Measurements from ENCODE around the gene FAM161B. TPM values are rescaled to one million over a fixed set of nuclear protein-coding genes. Genes with fewer than 3 reads are reported as not detected.
"Not testable (repeated sequence)": the region's sequence is repeated elsewhere in the genome, so short reads cannot be mapped to it uniquely, and the experiment has no call there.

Gene FAM161B
- total and polyA plus RNA-seq, 2 experiments from 2014 or later = 2.0 to 2.3 TPM

DNA sequence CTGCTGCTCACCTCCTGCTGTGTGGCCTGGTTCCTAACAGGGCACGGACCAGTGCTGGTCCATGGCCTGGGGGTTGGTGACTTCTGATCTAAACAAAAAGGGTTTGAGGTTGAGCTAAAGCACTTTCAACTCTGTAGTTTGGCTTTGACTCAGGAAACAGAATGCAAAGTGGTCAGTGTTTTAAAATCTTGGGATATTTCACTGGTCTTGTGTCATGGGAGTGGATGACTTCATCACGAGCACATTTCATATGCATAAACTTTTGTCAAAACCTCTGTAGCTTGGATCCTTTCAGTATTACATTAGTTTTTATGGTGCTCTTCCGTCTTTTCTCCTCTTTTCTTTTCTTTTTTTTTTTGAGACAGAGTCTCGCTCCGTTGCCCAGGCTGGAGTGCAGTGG, 25.6 kb downstream of the FAM161B start:
- Histone ChIP-seq H3K9me2 (replicated peaks; ENCODE audit: insufficient read depth) (no peaks in the 10 kb centered on the region), H3K27me3 (no peaks in the 10 kb centered on the region), H3K4me1 (ENCODE audit: insufficient read depth) (no peaks in the 10 kb centered on the region), H4K20me1 (ENCODE audit: insufficient read depth, poor library complexity, severe bottlenecking) (no peaks in the 10 kb centered on the region), H3K9me3 (ENCODE audit: low read depth) (no peaks in the 10 kb centered on the region), H3K4me3 (no peak overlapping the region), H2AFZ (no peak overlapping the region), H3K4me2 (no peak overlapping the region), H3K36me3 (replicated peaks; ENCODE audit: insufficient read depth, low read depth) (peaks cover 9% of the 10 kb centered on the region), H3K27ac (no peak overlapping the region), H3K79me2 (peaks cover 8% of the 10 kb centered on the region)
- 97% methylated on average over 3 of the region's 5 CpGs for WGBS (ENCODE audit: low lambda C conversion rate, missing lambda C conversion rate)
- TF ChIP-seq, protein P1, sequence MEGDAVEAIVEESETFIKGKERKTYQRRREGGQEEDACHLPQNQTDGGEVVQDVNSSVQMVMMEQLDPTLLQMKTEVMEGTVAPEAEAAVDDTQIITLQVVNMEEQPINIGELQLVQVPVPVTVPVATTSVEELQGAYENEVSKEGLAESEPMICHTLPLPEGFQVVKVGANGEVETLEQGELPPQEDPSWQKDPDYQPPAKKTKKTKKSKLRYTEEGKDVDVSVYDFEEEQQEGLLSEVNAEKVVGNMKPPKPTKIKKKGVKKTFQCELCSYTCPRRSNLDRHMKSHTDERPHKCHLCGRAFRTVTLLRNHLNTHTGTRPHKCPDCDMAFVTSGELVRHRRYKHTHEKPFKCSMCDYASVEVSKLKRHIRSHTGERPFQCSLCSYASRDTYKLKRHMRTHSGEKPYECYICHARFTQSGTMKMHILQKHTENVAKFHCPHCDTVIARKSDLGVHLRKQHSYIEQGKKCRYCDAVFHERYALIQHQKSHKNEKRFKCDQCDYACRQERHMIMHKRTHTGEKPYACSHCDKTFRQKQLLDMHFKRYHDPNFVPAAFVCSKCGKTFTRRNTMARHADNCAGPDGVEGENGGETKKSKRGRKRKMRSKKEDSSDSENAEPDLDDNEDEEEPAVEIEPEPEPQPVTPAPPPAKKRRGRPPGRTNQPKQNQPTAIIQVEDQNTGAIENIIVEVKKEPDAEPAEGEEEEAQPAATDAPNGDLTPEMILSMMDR (IDR thresholded peaks at IDR 0.05; ENCODE audit: poor library complexity) = no peak
- TF ChIP-seq EZH2phosphoT487 (IDR thresholded peaks at IDR 0.05; ENCODE audit: low read depth, severe bottlenecking, unreplicated experiment) (no peak), EZH2 (IDR thresholded peaks at IDR 0.05; ENCODE audit: borderline replicate concordance) (no peak)
- DNase-seq (ENCODE audit: low spot score) = no peak

DNA sequence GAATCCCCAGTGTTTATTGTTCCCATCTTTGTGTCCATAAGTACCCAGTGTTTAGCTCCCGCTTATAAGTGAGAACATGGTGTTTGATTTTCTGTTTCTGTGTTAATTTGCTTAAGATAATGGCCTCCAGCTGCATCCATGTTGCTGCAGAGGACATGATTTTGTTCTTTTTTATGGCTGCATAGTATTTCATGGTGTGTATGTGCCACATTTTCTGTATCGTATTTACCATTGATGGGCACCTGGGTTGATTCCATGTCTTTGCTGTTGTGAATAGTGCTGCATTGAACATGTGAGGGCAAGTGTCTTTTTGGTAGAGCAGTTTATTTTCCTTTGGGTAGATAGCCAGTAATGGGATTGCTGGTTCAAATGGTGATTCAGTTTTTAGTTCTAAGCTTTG, 30.4 kb downstream of the FAM161B start:
- peaks cover 39% of the 10 kb centered on the region for H3K79me2 ChIP-seq
- not testable (repeated sequence) for H3K4me1 ChIP-seq (ENCODE audit: insufficient read depth); H4K20me1 ChIP-seq (ENCODE audit: insufficient read depth, poor library complexity, severe bottlenecking); H3K4me3 ChIP-seq; H2AFZ ChIP-seq; H3K27ac ChIP-seq; H3K27me3 ChIP-seq; DNase-seq (ENCODE audit: low spot score); H3K9me3 ChIP-seq (ENCODE audit: low read depth); H3K9me2 ChIP-seq (replicated peaks; ENCODE audit: insufficient read depth); H3K4me2 ChIP-seq; H3K36me3 ChIP-seq (replicated peaks; ENCODE audit: insufficient read depth, low read depth)
- 93% methylated on average over 2 of the region's 2 CpGs for WGBS (ENCODE audit: low lambda C conversion rate, missing lambda C conversion rate)

GRCh38 chr14:73916324-73916723, 33.6 kb downstream of the FAM161B start:
- no peak overlapping the region for H3K4me2 ChIP-seq
- WGBS (ENCODE audit: low lambda C conversion rate, missing lambda C conversion rate) = 91% methylated on average over 6 of the region's 6 CpGs
- no peak overlapping the region for H2AFZ ChIP-seq
- H3K4me3 ChIP-seq = no peak overlapping the region
- no peaks in the 10 kb centered on the region for H3K27me3 ChIP-seq
- H3K36me3 ChIP-seq (replicated peaks; ENCODE audit: insufficient read depth, low read depth) = no peaks in the 10 kb centered on the region
- TF ChIP-seq EZH2phosphoT487 (IDR thresholded peaks at IDR 0.05; ENCODE audit: low read depth, severe bottlenecking, unreplicated experiment) (no peak), EZH2 (IDR thresholded peaks at IDR 0.05; ENCODE audit: borderline replicate concordance) (no peak)
- TF ChIP-seq, protein P1 (IDR thresholded peaks at IDR 0.05; ENCODE audit: poor library complexity) = no peak
- H4K20me1 ChIP-seq (ENCODE audit: insufficient read depth, poor library complexity, severe bottlenecking) = no peaks in the 10 kb centered on the region
- peaks cover 46% of the 10 kb centered on the region for H3K79me2 ChIP-seq
- no peak overlapping the region for H3K27ac ChIP-seq
- H3K9me3 ChIP-seq (ENCODE audit: low read depth) = no peaks in the 10 kb centered on the region
- H3K9me2 ChIP-seq (replicated peaks; ENCODE audit: insufficient read depth) = no peaks in the 10 kb centered on the region
- no peaks in the 10 kb centered on the region for H3K4me1 ChIP-seq (ENCODE audit: insufficient read depth)
- no peak for DNase-seq (ENCODE audit: low spot score)

- TF ChIP-seq EZH2phosphoT487 (IDR thresholded peaks at IDR 0.05; ENCODE audit: low read depth, severe bottlenecking, unreplicated experiment) (no peak), EZH2 (IDR thresholded peaks at IDR 0.05; ENCODE audit: borderline replicate concordance) (no peak)
- TF ChIP-seq, protein P1 (IDR thresholded peaks at IDR 0.05; ENCODE audit: poor library complexity) = no peak
- no peaks in the 10 kb centered on the region for H3K27me3 ChIP-seq
- no peaks in the 10 kb centered on the region for H4K20me1 ChIP-seq (ENCODE audit: insufficient read depth, poor library complexity, severe bottlenecking)
- H3K36me3 ChIP-seq (replicated peaks; ENCODE audit: insufficient read depth, low read depth) = no peaks in the 10 kb centered on the region
- H3K9me3 ChIP-seq (ENCODE audit: low read depth) = no peaks in the 10 kb centered on the region
- peak overlapping the region; percentile 18 for H3K4me2 ChIP-seq
- no peaks in the 10 kb centered on the region for H3K9me2 ChIP-seq (replicated peaks; ENCODE audit: insufficient read depth)
- peak; percentile 16 for DNase-seq (ENCODE audit: low spot score)
- no peak overlapping the region for H2AFZ ChIP-seq
- no peaks in the 10 kb centered on the region for H3K4me1 ChIP-seq (ENCODE audit: insufficient read depth)
- H3K79me2 ChIP-seq = peaks cover 35% of the 10 kb centered on the region
- H3K4me3 ChIP-seq = no peak overlapping the region
- peak overlapping the region; percentile 10 for H3K27ac ChIP-seq
- WGBS (ENCODE audit: low lambda C conversion rate, missing lambda C conversion rate) = 62% methylated on average over 3 of the region's 3 CpGs
Observed at GRCh38 chr14:73913256-73913655, 36.6 kb downstream of the FAM161B start.

Measured in hepatocyte (in vitro differentiated cells).